ENCODE measurements around the gene GRK1.

DNA sequence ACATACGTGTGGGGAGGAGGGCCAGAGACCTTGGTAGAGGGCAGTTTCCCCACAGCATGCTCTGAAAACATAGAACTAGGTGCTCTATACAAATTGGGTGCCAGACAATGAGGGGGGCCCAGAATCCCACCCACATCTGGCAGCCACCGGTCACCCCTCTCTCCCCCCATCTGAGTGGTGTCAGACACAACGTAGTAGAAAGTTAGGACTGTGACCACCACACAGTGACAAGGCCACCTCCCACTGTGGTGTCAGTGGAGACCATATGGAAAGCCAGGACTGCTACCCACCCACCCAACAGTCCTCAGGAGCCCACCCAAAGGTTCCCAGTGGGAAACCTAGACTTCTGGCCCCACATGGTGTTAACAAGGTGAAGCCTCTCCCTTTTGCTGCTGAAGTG, 7.0 kb upstream of the GRK1 start:
- TF ChIP-seq, protein P1, sequence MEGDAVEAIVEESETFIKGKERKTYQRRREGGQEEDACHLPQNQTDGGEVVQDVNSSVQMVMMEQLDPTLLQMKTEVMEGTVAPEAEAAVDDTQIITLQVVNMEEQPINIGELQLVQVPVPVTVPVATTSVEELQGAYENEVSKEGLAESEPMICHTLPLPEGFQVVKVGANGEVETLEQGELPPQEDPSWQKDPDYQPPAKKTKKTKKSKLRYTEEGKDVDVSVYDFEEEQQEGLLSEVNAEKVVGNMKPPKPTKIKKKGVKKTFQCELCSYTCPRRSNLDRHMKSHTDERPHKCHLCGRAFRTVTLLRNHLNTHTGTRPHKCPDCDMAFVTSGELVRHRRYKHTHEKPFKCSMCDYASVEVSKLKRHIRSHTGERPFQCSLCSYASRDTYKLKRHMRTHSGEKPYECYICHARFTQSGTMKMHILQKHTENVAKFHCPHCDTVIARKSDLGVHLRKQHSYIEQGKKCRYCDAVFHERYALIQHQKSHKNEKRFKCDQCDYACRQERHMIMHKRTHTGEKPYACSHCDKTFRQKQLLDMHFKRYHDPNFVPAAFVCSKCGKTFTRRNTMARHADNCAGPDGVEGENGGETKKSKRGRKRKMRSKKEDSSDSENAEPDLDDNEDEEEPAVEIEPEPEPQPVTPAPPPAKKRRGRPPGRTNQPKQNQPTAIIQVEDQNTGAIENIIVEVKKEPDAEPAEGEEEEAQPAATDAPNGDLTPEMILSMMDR (IDR thresholded peaks at IDR 0.05), result no peak
- TF ChIP-seq POLR2AphosphoS5 (IDR thresholded peaks at IDR 0.05), result no peak

All from breast epithelium (tissue), 3 donors.